ENCODE data around the gene AKR1B15.

DNA sequence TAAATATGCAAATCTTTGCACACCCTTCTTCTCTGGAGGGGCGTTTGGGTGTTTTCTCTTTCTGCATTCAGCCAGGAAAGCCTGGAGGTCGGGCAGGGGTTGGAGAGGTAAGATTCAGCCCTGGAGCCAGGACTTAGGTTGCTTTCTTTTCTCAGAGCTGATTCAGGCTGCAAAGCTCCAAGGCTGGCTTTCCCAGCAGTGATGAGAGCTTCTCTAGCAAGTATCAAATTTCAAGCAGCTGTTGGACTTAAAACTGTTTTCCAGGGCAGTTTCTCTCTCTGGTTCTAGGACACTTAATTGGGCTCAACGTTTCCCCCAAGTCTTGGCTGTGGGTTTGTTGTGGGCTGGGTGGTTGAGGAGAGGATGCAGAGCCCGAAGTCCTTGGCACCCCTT, 20.9 kb upstream of the AKR1B15 start:
- TF ChIP-seq, protein P1, sequence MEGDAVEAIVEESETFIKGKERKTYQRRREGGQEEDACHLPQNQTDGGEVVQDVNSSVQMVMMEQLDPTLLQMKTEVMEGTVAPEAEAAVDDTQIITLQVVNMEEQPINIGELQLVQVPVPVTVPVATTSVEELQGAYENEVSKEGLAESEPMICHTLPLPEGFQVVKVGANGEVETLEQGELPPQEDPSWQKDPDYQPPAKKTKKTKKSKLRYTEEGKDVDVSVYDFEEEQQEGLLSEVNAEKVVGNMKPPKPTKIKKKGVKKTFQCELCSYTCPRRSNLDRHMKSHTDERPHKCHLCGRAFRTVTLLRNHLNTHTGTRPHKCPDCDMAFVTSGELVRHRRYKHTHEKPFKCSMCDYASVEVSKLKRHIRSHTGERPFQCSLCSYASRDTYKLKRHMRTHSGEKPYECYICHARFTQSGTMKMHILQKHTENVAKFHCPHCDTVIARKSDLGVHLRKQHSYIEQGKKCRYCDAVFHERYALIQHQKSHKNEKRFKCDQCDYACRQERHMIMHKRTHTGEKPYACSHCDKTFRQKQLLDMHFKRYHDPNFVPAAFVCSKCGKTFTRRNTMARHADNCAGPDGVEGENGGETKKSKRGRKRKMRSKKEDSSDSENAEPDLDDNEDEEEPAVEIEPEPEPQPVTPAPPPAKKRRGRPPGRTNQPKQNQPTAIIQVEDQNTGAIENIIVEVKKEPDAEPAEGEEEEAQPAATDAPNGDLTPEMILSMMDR (IDR thresholded peaks at IDR 0.05) = no peak
- no peak for TF ChIP-seq POLR2A (IDR thresholded peaks at IDR 0.05)

Measured in uterus (tissue), 2 donors.